ENCODE data around the gene DOK5. TPM values are rescaled to one million over a fixed set of nuclear protein-coding genes. Genes with fewer than 3 reads are reported as not detected.

DOK5 gene
- total and polyA plus RNA-seq, 9 of the 15 experiments (the other 6 are each of a cell fraction or from before 2014, with no cell fraction given), result not detected

GRCh38 chr20:54650052-54650719 is 174.8 kb downstream of the DOK5 start:
- H3K9ac ChIP-seq (ENCODE audit: insufficient read depth in 1 of 2, low read depth in 2 of 2, low read length in 2 of 2), result no peak overlapping the region
- no peaks in the 10 kb centered on the region for H3K27me3 ChIP-seq (ENCODE audit: control insufficient read depth in 2 of 2, insufficient read depth in 2 of 2, low read length in 2 of 2)
- intact Hi-C loops (cut with micrococcal nuclease), result no loop called here
- 0% methylated on average over 4 of the region's 4 CpGs for WGBS (ENCODE audit: insufficient coverage, low coverage, missing lambda C conversion rate)
- ChIA-PET CTCF (ENCODE audit: low intra/inter-chr PET ratio) (interaction anchor here (1.1 to 2.4 kb wide), 3 partner anchors 430 to 1694 kb away, joined by 3 to 13 read pairs (median 5); partner anchors contain the start of gene MC3R), POLR2A (no interaction called here)
- H3K9me3 ChIP-seq (replicated peaks; ENCODE audit: control insufficient read depth, insufficient read depth, low read depth, low read length), result no peaks in the 10 kb centered on the region
- H3K27ac ChIP-seq (ENCODE audit: extremely low read depth, low read depth, low read length), result no peak overlapping the region
- no peaks in the 10 kb centered on the region for H3K4me1 ChIP-seq (replicated peaks in 1 of 2; ENCODE audit: control insufficient read depth in 2 of 2, insufficient read depth in 2 of 2, low read length in 2 of 2)
- no peaks in the 10 kb centered on the region for H3K9me1 ChIP-seq (ENCODE audit: control insufficient read depth, insufficient read depth, low read length)
- TF ChIP-seq ZNF134 (CRISPR knock-in tag; conservative IDR thresholded peaks at IDR 0.05), result no peak
- TF ChIP-seq, protein P1, sequence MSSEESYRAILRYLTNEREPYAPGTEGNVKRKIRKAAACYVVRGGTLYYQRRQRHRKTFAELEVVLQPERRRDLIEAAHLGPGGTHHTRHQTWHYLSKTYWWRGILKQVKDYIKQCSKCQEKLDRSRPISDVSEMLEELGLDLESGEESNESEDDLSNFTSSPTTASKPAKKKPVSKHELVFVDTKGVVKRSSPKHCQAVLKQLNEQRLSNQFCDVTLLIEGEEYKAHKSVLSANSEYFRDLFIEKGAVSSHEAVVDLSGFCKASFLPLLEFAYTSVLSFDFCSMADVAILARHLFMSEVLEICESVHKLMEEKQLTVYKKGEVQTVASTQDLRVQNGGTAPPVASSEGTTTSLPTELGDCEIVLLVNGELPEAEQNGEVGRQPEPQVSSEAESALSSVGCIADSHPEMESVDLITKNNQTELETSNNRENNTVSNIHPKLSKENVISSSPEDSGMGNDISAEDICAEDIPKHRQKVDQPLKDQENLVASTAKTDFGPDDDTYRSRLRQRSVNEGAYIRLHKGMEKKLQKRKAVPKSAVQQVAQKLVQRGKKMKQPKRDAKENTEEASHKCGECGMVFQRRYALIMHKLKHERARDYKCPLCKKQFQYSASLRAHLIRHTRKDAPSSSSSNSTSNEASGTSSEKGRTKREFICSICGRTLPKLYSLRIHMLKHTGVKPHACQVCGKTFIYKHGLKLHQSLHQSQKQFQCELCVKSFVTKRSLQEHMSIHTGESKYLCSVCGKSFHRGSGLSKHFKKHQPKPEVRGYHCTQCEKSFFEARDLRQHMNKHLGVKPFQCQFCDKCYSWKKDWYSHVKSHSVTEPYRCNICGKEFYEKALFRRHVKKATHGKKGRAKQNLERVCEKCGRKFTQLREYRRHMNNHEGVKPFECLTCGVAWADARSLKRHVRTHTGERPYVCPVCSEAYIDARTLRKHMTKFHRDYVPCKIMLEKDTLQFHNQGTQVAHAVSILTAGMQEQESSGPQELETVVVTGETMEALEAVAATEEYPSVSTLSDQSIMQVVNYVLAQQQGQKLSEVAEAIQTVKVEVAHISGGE (CRISPR knock-in tag; IDR thresholded peaks at IDR 0.05), result peak in 1 of 3 experiments; percentile 17; a peak in 2 of 6 replicates
- in situ Hi-C loops (cut with MboI), result loop anchor here (25.0 kb wide), 2 partner anchors 1587 to 1937 kb away; partner anchors contain the start of gene MC3R
- H2AFZ ChIP-seq (ENCODE audit: low read depth, low read length), result no peak overlapping the region
- no peaks in the 10 kb centered on the region for H3K79me2 ChIP-seq (ENCODE audit: control insufficient read depth, insufficient read depth, low read length)
- no peak overlapping the region for H3K4me2 ChIP-seq (ENCODE audit: insufficient read depth, low read length)
- no peak for DNase-seq (ENCODE audit: extremely low read depth in 1 of 4, low spot score in 3 of 4)
- no peak overlapping the region for H3K4me3 ChIP-seq
- H3K36me3 ChIP-seq (ENCODE audit: control insufficient read depth, insufficient read depth, low read length), result no peaks in the 10 kb centered on the region
- no peaks in the 10 kb centered on the region for H4K20me1 ChIP-seq (replicated peaks; ENCODE audit: control insufficient read depth, insufficient read depth, low read length)
- BruUV-seq (replicated peaks), result no TSS peak
- no peak for FAIRE-seq
- no peak for ATAC-seq

Data from K562 (cell line).